ENCODE results near the gene RAB3GAP1. TPM values are rescaled to one million over a fixed set of nuclear protein-coding genes. Genes with fewer than 3 reads are reported as not detected.

Gene RAB3GAP1
- total RNA-seq, 1 experiment from 2014 or later, result 38.6 TPM

DNA sequence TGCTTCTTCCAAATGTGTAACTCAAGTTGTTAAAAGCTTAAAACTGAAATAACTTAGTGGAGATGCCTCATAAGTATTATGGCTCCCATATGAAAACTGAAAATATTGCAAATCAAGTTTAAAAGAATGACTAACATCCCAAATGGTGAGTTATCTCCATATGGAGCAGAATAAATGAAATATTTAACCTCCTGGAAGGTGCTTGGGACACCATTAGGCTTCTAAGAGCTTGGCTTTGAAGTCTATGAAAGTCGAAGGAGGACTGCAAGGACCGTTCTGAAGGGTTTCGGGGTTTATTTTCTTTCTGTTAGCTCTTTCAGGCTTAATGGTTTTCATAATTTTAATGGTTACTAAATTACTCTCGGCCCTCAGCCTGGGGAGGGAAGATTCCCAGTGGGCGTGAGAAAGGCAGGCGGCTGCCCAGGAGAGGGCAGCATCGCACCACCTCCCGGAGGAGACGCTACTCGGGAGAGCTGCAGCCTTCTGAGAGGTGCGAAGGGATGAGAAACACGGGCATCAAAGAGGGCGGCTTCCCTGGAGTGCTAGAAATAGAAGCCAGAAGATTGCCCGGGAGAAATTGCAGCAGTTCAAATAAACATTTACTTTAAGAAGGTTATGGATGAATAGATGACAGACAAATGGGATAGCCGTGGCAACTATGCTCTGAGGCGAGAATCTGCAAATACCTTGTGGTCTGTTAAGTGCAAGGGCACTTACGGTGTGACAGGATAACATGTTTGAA is 47.9 kb upstream of the RAB3GAP1 start:
- in situ Hi-C loops (cut with HindIII; ENCODE audit: low pct_unique_long_range_greater_than_20kb, low sequenced_read_pairs), result no loop called here
- Histone ChIP-seq H3K4me3 (ENCODE audit: low read depth in 2 of 2, low read length in 2 of 2) (no peak overlapping the region), H3K27ac (ENCODE audit: low read length) (no peak overlapping the region), H3K27me3 (ENCODE audit: control insufficient read depth, insufficient read depth, low read length) (peaks cover 3% of the 10 kb centered on the region; the same call in 1 of the 2 replicates), H3K36me3 (ENCODE audit: control insufficient read depth, insufficient read depth, low read length) (no peaks in the 10 kb centered on the region), H3K9me3 (ENCODE audit: control insufficient read depth, insufficient read depth, low read depth, low read length) (no peaks in the 10 kb centered on the region), H3K4me1 (ENCODE audit: control insufficient read depth, insufficient read depth, low read length) (peaks cover 4% of the 10 kb centered on the region)
- no peak for TF ChIP-seq POLR2AphosphoS5 (IDR thresholded peaks at IDR 0.05; ENCODE audit: low read depth, low read length)
- TF ChIP-seq, protein P1, sequence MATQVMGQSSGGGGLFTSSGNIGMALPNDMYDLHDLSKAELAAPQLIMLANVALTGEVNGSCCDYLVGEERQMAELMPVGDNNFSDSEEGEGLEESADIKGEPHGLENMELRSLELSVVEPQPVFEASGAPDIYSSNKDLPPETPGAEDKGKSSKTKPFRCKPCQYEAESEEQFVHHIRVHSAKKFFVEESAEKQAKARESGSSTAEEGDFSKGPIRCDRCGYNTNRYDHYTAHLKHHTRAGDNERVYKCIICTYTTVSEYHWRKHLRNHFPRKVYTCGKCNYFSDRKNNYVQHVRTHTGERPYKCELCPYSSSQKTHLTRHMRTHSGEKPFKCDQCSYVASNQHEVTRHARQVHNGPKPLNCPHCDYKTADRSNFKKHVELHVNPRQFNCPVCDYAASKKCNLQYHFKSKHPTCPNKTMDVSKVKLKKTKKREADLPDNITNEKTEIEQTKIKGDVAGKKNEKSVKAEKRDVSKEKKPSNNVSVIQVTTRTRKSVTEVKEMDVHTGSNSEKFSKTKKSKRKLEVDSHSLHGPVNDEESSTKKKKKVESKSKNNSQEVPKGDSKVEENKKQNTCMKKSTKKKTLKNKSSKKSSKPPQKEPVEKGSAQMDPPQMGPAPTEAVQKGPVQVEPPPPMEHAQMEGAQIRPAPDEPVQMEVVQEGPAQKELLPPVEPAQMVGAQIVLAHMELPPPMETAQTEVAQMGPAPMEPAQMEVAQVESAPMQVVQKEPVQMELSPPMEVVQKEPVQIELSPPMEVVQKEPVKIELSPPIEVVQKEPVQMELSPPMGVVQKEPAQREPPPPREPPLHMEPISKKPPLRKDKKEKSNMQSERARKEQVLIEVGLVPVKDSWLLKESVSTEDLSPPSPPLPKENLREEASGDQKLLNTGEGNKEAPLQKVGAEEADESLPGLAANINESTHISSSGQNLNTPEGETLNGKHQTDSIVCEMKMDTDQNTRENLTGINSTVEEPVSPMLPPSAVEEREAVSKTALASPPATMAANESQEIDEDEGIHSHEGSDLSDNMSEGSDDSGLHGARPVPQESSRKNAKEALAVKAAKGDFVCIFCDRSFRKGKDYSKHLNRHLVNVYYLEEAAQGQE (IDR thresholded peaks at IDR 0.05; ENCODE audit: insufficient read depth in 1 of 2, low read depth in 2 of 2, low read length in 1 of 2), result no peak
- TF ChIP-seq, protein P2, sequence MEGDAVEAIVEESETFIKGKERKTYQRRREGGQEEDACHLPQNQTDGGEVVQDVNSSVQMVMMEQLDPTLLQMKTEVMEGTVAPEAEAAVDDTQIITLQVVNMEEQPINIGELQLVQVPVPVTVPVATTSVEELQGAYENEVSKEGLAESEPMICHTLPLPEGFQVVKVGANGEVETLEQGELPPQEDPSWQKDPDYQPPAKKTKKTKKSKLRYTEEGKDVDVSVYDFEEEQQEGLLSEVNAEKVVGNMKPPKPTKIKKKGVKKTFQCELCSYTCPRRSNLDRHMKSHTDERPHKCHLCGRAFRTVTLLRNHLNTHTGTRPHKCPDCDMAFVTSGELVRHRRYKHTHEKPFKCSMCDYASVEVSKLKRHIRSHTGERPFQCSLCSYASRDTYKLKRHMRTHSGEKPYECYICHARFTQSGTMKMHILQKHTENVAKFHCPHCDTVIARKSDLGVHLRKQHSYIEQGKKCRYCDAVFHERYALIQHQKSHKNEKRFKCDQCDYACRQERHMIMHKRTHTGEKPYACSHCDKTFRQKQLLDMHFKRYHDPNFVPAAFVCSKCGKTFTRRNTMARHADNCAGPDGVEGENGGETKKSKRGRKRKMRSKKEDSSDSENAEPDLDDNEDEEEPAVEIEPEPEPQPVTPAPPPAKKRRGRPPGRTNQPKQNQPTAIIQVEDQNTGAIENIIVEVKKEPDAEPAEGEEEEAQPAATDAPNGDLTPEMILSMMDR (IDR thresholded peaks at IDR 0.05), result peak; percentile 97
- no peak for TF ChIP-seq SIN3A (IDR thresholded peaks at IDR 0.05; ENCODE audit: borderline replicate concordance, insufficient read depth, low read depth, low read length)
- TF ChIP-seq TCF7L2 (IDR thresholded peaks at IDR 0.05; ENCODE audit: low read depth, low read length), result no peak
- CTCF ChIA-PET, result interaction anchor here (0.5 to 1.4 kb wide), 8 partner anchors 15 to 1150 kb away, joined by 3 to 8 read pairs (median 4); no protein-coding TSS in a partner anchor
- ATAC-seq (peak; percentile 100), DNase-seq (ENCODE audit: low read depth, low spot score) (peak; percentile 57)
- intact Hi-C loops (cut with micrococcal nuclease; ENCODE audit: unreplicated experiment), result loop anchor here (10.0 kb wide), 2 partner anchors 161 to 711 kb away; no protein-coding TSS in a partner anchor
- POLR2A ChIA-PET, result no interaction called here
- BruUV-seq (replicated peaks), result no TSS peak

DNA sequence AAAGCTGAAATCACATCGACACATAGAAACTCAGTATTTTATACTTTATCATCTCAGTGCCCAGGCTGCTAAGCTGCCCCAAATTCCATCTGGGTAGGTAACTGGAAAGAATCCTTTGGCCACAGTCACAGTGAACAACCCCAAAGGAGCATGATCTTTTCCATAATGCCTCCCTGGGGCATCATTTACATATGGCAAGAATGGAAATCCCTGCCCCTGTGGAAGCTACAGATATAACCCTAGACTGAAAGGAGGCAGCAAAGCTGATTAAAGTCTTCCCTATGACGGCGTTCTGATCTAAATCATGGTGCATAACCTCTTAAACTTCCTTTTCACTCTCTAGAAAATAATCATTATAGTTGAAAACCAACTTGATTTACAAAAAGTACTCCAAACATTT is 46.3 kb upstream of the RAB3GAP1 start:
- no peaks in the 10 kb centered on the region for H3K9me3 ChIP-seq (ENCODE audit: control insufficient read depth, insufficient read depth, low read depth, low read length)
- in situ Hi-C loops (cut with HindIII; ENCODE audit: low pct_unique_long_range_greater_than_20kb, low sequenced_read_pairs) (no loop called here), intact Hi-C loops (cut with micrococcal nuclease; ENCODE audit: unreplicated experiment) (loop anchor here (10.0 kb wide), 2 partner anchors 159 to 709 kb away; no protein-coding TSS in a partner anchor)
- H3K36me3 ChIP-seq (ENCODE audit: control insufficient read depth, insufficient read depth, low read length), result no peaks in the 10 kb centered on the region
- DNase-seq (ENCODE audit: low read depth, low spot score) (no peak), ATAC-seq (no peak)
- BruUV-seq (replicated peaks), result no TSS peak
- peaks cover 3% of the 10 kb centered on the region; the same call in 1 of the 2 replicates for H3K27me3 ChIP-seq (ENCODE audit: control insufficient read depth, insufficient read depth, low read length)
- H3K4me1 ChIP-seq (ENCODE audit: control insufficient read depth, insufficient read depth, low read length), result peaks cover 4% of the 10 kb centered on the region
- H3K4me3 ChIP-seq (ENCODE audit: low read depth in 2 of 2, low read length in 2 of 2), result no peak overlapping the region
- no peak for TF ChIP-seq TCF7L2 (IDR thresholded peaks at IDR 0.05; ENCODE audit: low read depth, low read length)
- TF ChIP-seq, protein P1 (IDR thresholded peaks at IDR 0.05; ENCODE audit: insufficient read depth in 1 of 2, low read depth in 2 of 2, low read length in 1 of 2), result no peak
- TF ChIP-seq, protein P2 (IDR thresholded peaks at IDR 0.05), result no peak
- ChIA-PET POLR2A (no interaction called here), CTCF (no interaction called here)
- H3K27ac ChIP-seq (ENCODE audit: low read length), result no peak overlapping the region
